OCI-LY3 (cell line): ENCODE measurements around the gene TBXA2R.

ENCODE experiments used
- H2AFZ ChIP-seq: fragments of 200-600, 300-600 bp; shearing (Covaris generic); 2 replicates; pipeline ENCODE4 v1.6.0; 2014; ENCODE audit warnings: antibody characterized with exemption, low read depth, low read length
- H3K27ac ChIP-seq: fragments of 200-600, 300-600 bp; sonication (generic); 2 replicates; pipeline ENCODE4 v1.5.1; 2014; ENCODE audit warnings: mild to moderate bottlenecking, low read length, moderate library complexity, mixed read lengths
- H3K27me3 ChIP-seq: fragments of 200-600, 300-600 bp; sonication (generic); 2 replicates; pipeline ENCODE4 v1.6.1; 2014; ENCODE audit warnings: low read depth, low read length, mixed read lengths
- H3K36me3 ChIP-seq: fragments of 200-600, 300-600 bp; sonication (generic); replicated peaks from 2 replicates; pipeline ENCODE3; 2014; ENCODE audit warnings: low read depth, low read length, mixed read lengths
- H3K4me1 ChIP-seq: fragments of 300-600, 200-600 bp; sonication (generic); 2 replicates; pipeline ENCODE4 v1.6.1; 2014; ENCODE audit warnings: low read length, mixed read lengths
- H3K4me2 ChIP-seq: fragments of 200-600, 300-600 bp; sonication (generic); 2 replicates; pipeline ENCODE4 v1.6.1; 2014; ENCODE audit warnings: low read length, mixed read lengths
- H3K4me3 ChIP-seq: fragments of 300-600, 200-600 bp; sonication (generic); 2 replicates; pipeline ENCODE4 v1.5.1; 2014; ENCODE audit warnings: antibody characterized with exemption, mild to moderate bottlenecking, low read length, moderate library complexity
- H3K79me2 ChIP-seq: fragments of 300-600, 200-600 bp; shearing (Covaris generic); 2 replicates; pipeline ENCODE4 v1.6.1; 2014; ENCODE audit warnings: mild to moderate bottlenecking, low read length, mixed read lengths
- H3K9ac ChIP-seq: fragments of 300-600, 200-600 bp; shearing (Covaris generic); 2 replicates; pipeline ENCODE4 v1.6.0; 2014; ENCODE audit warnings: mild to moderate bottlenecking, low read length, moderate library complexity
- H3K9me3 ChIP-seq: fragments of 200-600, 300-600 bp; shearing (Covaris generic); 2 replicates; pipeline ENCODE4 v1.6.1; 2014; ENCODE audit warnings: low read length, mixed read lengths; ENCODE audit not compliant: insufficient read depth
- H4K20me1 ChIP-seq: fragments of 200-600, 300-600 bp; sonication (generic); 2 replicates; pipeline ENCODE4 v1.6.1; 2016; ENCODE audit warnings: low read length, mixed read lengths; ENCODE audit not compliant: insufficient read depth
- CTCF ChIP-seq: fragments of 200-600, 300-600 bp; sonication (generic); IDR thresholded peaks from 2 replicates; pipeline ENCODE4 v1.5.1; 2014; ENCODE audit warnings: antibody characterized with exemption, low read length, low read depth
- EZH2phosphoT487 ChIP-seq: fragments of 200-600 bp; shearing (Covaris generic); IDR thresholded peaks from 2 replicates; pipeline ENCODE4 v1.6.1; 2018; ENCODE audit warnings: antibody characterized with exemption, mixed run types, low read depth

TBXA2R gene

GRCh38 chr19:3599776-3600187 is 6.9 kb downstream of the TBXA2R start:
- Histone ChIP-seq H3K4me2 (no peak overlapping the region), H3K36me3 (no peaks in the 10 kb centered on the region), H4K20me1 (no peaks in the 10 kb centered on the region), H3K79me2 (no peaks in the 10 kb centered on the region), H3K4me3 (no peak overlapping the region), H3K27me3 (no peaks in the 10 kb centered on the region), H3K9ac (no peak overlapping the region), H3K27ac (no peak overlapping the region), H2AFZ (no peak overlapping the region), H3K4me1 (peaks cover 2% of the 10 kb centered on the region), H3K9me3 (no peaks in the 10 kb centered on the region)
- no peak for TF ChIP-seq EZH2phosphoT487
- 0 out of 2 replicates have a peak, but pooled peaks have one; percentile 7 for TF ChIP-seq CTCF

- Histone ChIP-seq H3K27ac (no peak overlapping the region), H2AFZ (no peak overlapping the region), H3K4me1 (no peaks in the 10 kb centered on the region), H3K79me2 (no peaks in the 10 kb centered on the region), H3K27me3 (no peaks in the 10 kb centered on the region), H3K9me3 (no peaks in the 10 kb centered on the region), H3K4me3 (no peak overlapping the region), H3K36me3 (no peaks in the 10 kb centered on the region), H3K4me2 (no peak overlapping the region), H4K20me1 (no peaks in the 10 kb centered on the region), H3K9ac (no peak overlapping the region)
- TF ChIP-seq EZH2phosphoT487: no peak
- no peak for TF ChIP-seq CTCF
These were observed 11.1 kb downstream of the TBXA2R start for GRCh38 chr19:3595521-3596061.

GRCh38 chr19:3593156-3593555 is 13.5 kb downstream of the TBXA2R start:
- Histone ChIP-seq H3K4me1 (no peaks in the 10 kb centered on the region), H3K27ac (no peak overlapping the region), H3K4me3 (no peak overlapping the region), H3K27me3 (no peaks in the 10 kb centered on the region), H3K4me2 (no peak overlapping the region), H3K79me2 (no peaks in the 10 kb centered on the region), H3K9ac (no peak overlapping the region), H3K9me3 (no peaks in the 10 kb centered on the region), H2AFZ (no peak overlapping the region), H4K20me1 (no peaks in the 10 kb centered on the region), H3K36me3 (no peaks in the 10 kb centered on the region)
- TF ChIP-seq CTCF (no peak), EZH2phosphoT487 (no peak)

GRCh38 chr19:3591876-3592613 is 14.6 kb downstream of the TBXA2R start:
- no peak overlapping the region for H3K4me2 ChIP-seq
- no peak overlapping the region for H2AFZ ChIP-seq
- H3K9me3 ChIP-seq: no peaks in the 10 kb centered on the region
- H4K20me1 ChIP-seq: no peaks in the 10 kb centered on the region
- TF ChIP-seq EZH2phosphoT487: no peak
- no peak for TF ChIP-seq CTCF
- H3K27me3 ChIP-seq: no peaks in the 10 kb centered on the region
- no peaks in the 10 kb centered on the region for H3K36me3 ChIP-seq
- H3K27ac ChIP-seq: no peak overlapping the region
- H3K4me1 ChIP-seq: no peaks in the 10 kb centered on the region
- H3K9ac ChIP-seq: no peak overlapping the region
- no peak overlapping the region for H3K4me3 ChIP-seq
- no peaks in the 10 kb centered on the region for H3K79me2 ChIP-seq
